Fibroblast of the aortic adventitia (primary cell): ENCODE measurements around the gene SLC43A2. TPM values are rescaled to one million over a fixed set of nuclear protein-coding genes. Genes with fewer than 3 reads are reported as not detected.

Experiments used
- DNase-seq: peaks from one replicate; pipeline ENCODE4 v3.0.0-alpha.2; 2010; ENCODE audit warnings: low read depth
- H3K4me3 ChIP-seq: 2 replicates; pipeline ENCODE4 v1.5.1; 2011; ENCODE audit warnings: low read depth, mild to moderate bottlenecking, control low read depth, low read length, moderate library complexity
- total RNA-seq: library from RNA; depleted of rRNA; stranded (reverse); fragments of >200 nt; gene quantifications from 2 replicates; pipeline ENCODE4 v1.2.3, GENCODE V29; 2012; ENCODE audit warnings: low replicate concordance
- TF ChIP-seq, protein P1 (sequence below): IDR thresholded peaks from 2 replicates; pipeline ENCODE4 v1.5.1; 2011; ENCODE audit warnings: mild to moderate bottlenecking, low read length, control low read depth, inconsistent platforms; ENCODE audit not compliant: insufficient read depth

Gene SLC43A2
- total RNA-seq, 1 donor = 3.0 TPM

GRCh38 chr17:1604831-1605528, 23.7 kb downstream of the SLC43A2 start:
- DNase-seq = no peak
- TF ChIP-seq, protein P1, sequence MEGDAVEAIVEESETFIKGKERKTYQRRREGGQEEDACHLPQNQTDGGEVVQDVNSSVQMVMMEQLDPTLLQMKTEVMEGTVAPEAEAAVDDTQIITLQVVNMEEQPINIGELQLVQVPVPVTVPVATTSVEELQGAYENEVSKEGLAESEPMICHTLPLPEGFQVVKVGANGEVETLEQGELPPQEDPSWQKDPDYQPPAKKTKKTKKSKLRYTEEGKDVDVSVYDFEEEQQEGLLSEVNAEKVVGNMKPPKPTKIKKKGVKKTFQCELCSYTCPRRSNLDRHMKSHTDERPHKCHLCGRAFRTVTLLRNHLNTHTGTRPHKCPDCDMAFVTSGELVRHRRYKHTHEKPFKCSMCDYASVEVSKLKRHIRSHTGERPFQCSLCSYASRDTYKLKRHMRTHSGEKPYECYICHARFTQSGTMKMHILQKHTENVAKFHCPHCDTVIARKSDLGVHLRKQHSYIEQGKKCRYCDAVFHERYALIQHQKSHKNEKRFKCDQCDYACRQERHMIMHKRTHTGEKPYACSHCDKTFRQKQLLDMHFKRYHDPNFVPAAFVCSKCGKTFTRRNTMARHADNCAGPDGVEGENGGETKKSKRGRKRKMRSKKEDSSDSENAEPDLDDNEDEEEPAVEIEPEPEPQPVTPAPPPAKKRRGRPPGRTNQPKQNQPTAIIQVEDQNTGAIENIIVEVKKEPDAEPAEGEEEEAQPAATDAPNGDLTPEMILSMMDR = no peak

DNA sequence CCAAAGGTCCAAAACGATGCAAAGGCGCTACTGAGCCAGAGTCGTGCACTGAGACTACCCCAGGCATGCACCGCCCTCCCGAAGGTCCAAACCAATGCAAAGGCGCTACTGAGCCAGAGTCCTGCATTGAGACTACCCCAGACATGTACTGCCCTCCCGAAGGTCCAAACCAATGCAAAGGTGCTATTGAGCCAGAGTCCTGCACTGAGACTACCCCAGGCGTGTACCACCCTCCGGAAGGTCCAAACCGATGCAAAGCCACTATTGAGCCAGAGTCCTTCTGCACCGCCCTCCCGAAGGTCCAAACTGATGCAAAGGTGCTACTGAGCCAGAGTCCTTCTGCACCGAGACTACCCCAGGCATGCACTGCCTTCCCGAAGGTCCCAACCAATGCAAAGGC, 27.1 kb downstream of the SLC43A2 start:
- no peak for DNase-seq
- TF ChIP-seq, protein P1 = no peak
- H3K4me3 ChIP-seq = no peak overlapping the region

More at GRCh38 chr17:1604831-1605528, 23.7 kb downstream of the SLC43A2 start:
- H3K4me3 ChIP-seq = no peak overlapping the region

DNA sequence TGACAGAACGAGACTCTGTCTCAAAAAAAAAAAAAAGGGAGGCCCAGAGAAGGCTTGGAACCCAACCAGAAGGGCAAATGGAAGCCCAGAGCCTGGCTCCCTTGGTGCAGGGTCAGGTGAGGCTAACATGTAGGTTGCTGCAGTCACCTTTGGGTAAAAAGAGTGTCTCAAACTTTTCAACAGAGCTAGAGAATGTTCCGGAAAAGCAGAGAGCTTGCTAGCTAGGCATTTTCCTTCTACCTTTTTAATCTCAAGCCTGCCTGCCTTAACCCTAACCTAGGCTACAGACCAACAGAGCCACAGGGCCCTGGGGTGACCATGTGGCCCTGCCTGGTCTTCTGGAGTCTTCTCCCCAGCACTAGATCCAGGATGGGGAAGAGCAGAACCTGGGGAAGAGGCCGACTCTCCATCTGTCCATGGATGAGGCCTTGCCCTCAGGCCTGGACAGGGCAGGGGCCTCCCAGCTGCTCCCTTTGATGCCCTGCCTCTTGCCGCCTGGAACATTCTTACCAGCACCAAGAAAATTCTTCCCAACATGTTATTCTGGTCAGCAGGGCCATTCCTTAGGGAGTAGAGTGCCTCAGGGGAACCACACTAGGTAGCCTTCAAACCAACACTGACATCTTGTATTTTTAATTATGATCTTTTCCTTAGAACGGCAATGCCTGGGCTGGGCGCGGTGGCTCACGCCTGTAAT, 30.1 kb downstream of the SLC43A2 start:
- H3K4me3 ChIP-seq = no peak overlapping the region
- DNase-seq = no peak
- TF ChIP-seq, protein P1 = no peak

- no peak for DNase-seq
- TF ChIP-seq, protein P1 = no peak
- H3K4me3 ChIP-seq = no peak overlapping the region
Measured at GRCh38 chr17:1597861-1598342, 30.7 kb downstream of the SLC43A2 start.

- no peak for DNase-seq
- no peak overlapping the region for H3K4me3 ChIP-seq
- TF ChIP-seq, protein P1 = no peak
Measured at GRCh38 chr17:1593630-1593931, 35.1 kb downstream of the SLC43A2 start.

GRCh38 chr17:1592751-1593629, 35.6 kb downstream of the SLC43A2 start:
- no peak overlapping the region for H3K4me3 ChIP-seq
- TF ChIP-seq, protein P1 = no peak
- DNase-seq = no peak
